ENCODE measurements around the gene PSG11.
"Not testable (repeated sequence)": the region's sequence is repeated elsewhere in the genome, so short reads cannot be mapped to it uniquely, and the experiment has no call there.

DNA sequence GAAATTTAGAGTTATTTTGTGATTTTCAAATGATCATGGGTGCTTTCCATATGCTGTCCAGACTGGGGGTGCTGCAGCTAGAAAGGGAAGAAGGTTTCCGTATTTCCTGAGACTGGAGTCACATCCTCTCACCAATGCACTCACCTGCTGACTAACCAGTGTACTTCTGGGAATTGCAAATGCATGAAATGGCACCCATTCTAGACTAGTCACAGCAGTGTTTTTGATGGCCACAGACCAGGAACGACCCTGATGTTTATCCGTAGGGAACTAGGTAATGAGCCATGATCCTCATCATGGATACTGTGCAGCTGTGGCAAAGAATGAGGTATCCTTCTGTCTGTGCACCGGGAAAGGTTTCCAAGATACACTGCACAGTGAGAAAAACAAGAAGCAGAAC lies 37.1 kb downstream of the PSG11 start:
- TF ChIP-seq POLR2AphosphoS5 (IDR thresholded peaks at IDR 0.05; ENCODE audit: low read depth, low read length); POLR2A (IDR thresholded peaks at IDR 0.05; ENCODE audit: low read depth, low read length); PAX5 (IDR thresholded peaks at IDR 0.05; ENCODE audit: insufficient read depth, low read length, severe bottlenecking): not testable (repeated sequence)

Measured in GM12891 (cell line).